ENCODE results near the gene SPINDOC.

GRCh38 chr11:63779039-63779438 lies 34.2 kb upstream of the SPINDOC start:
- no peak for TF ChIP-seq FOXM1 (IDR thresholded peaks at IDR 0.05; ENCODE audit: low read depth)
- TF ChIP-seq POLR2AphosphoS5 (IDR thresholded peaks at IDR 0.05; ENCODE audit: low read depth, low read length) = no peak
- TF ChIP-seq EP300 (IDR thresholded peaks at IDR 0.05; ENCODE audit: borderline replicate concordance in 1 of 2, low read depth in 1 of 2, low read length in 1 of 2) = no peak
- TF ChIP-seq EZH2phosphoT487 (IDR thresholded peaks at IDR 0.05; ENCODE audit: borderline replicate concordance, low read depth) = no peak
- TF ChIP-seq CTCF (IDR thresholded peaks at IDR 0.05) = no peak
- no peak for TF ChIP-seq JUND (IDR thresholded peaks at IDR 0.05)
- TF ChIP-seq TEAD4 (IDR thresholded peaks at IDR 0.05; ENCODE audit: borderline replicate concordance, insufficient read depth) = no peak
- no peak for TF ChIP-seq USF2 (IDR thresholded peaks at IDR 0.05; ENCODE audit: borderline replicate concordance, low read depth, low read length)
- no peak for TF ChIP-seq YY1 (IDR thresholded peaks at IDR 0.05; ENCODE audit: low read depth)
- no peak for TF ChIP-seq MEF2A (IDR thresholded peaks at IDR 0.05; ENCODE audit: borderline replicate concordance, low read depth)
- no peak for TF ChIP-seq SMC3 (IDR thresholded peaks at IDR 0.05; ENCODE audit: low read depth, low read length)
